Measurements from ENCODE around the gene SMCO3.

The SMCO3 gene

GRCh38 chr12:14814014-14814413 is at the start of gene SMCO3:
SMCO3 (minus strand) TSS chr12:14814182; CDS start chr12:14806680, 7,502 bp downstream.
- no peak for DNase-seq

DNA sequence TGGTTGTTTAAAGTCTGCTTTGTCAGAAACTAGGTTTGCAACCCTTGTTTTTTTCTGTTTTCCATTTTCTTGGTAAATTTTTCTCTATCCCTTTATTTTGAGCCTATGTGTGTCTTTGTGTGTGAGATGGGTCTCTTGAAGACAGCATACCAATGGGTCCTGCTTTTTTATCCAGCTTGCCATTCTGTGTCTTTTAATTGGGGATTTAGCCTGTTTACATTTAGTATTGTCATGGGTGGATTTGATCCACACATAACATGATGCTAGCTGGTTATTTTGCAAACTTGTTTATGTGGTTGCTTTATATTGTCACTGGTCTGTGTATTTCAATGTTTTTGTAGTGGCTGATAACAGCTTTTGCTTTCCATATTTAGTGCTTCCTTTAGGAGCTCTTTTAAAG is 46.5 kb upstream of the SMCO3 start:
- DNase-seq = no peak

DNA sequence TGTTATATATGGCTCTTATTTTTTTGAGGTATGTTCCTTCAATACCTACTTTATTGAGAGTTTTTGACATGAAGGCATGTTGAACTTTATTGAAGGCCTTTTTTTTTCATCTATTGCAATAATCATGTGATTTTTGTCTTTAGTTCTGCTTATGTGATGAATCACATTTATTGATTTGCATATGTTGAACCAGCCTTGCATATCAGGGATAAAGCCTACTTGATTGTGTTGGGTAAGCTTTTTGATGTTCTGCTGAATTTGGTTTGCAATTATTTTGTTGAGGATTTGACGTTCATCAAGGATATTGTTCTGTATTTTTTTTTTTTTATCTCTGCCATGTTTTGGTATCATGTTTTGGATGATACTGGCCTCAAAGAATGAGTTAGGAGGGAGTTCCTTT is 44.5 kb upstream of the SMCO3 start:
- no peak for DNase-seq

- no peak for DNase-seq
Observed at GRCh38 chr12:14854586-14855183, 40.7 kb upstream of the SMCO3 start.

DNA sequence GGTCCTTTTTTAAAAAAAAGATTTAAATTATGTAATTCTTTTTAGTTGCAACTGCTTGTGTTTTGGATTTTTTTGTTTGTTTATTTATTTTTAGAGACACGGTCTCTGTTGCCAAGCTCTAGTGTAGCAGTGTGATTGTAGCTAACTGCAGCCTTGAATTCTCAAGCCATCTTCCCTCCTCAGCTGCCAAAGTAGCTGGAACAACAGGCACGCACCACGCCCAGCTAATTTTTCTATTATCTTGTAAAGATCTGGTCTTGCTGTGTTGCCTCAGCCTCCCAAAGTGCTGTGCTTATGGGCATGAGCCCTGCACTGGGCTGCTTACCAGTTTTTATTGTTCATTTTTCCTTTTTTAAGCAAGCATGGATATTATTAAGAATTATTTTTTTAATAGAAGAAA is 40.0 kb upstream of the SMCO3 start:
- DNase-seq = no peak

DNA sequence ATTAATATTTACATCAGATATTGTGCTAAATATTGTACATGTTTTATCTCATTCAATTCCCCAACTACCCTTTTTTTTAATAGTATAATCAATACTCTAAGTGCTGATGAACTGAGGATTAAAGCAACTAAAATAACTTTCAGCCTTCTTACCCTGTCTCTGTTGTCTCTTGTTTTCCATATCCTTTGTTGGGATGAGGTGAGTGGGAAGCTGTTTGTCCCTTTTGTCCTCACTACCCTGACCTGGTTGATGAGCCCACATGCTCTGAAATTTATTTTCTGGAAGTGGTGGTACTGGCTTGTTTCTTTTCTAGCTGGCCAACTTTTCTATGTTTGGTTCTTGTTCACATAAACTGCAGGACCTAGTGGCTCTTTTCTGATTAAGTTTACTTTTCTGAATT is 38.9 kb upstream of the SMCO3 start:
- DNase-seq = no peak

- no peak for DNase-seq
Observed at GRCh38 chr12:14850929-14851663, 37.1 kb upstream of the SMCO3 start.

GRCh38 chr12:14849661-14850060 is 35.7 kb upstream of the SMCO3 start:
- DNase-seq = no peak

GRCh38 chr12:14846876-14847580 is 33.0 kb upstream of the SMCO3 start:
- DNase-seq = no peak

DNA sequence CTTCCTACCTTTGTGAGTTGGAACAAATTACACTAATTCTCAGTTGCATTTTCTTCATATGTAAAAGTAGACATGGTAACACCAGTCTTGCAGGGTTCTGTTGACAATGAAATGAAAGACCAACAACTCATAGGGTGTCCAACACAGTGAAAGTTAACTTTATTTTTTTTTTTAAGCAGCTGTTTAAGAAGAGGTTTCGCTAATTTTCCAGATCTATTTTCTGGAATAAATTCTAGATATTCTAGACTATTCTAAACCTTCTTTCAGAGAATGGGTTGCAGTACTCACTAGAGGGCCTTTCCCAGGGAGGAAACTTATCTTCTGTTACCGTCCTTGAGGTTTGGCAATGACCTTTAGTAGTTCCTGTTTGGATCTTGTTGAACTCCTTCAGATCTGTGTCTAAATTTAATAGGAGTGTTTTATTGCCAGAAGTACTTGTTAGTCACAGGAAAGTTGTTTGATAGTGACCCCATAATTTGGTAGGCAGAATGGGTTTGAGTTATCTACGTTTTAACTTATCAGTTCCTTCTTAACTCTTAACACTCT is 32.1 kb upstream of the SMCO3 start:
- DNase-seq = peak in 1 of 2 donors; percentile 61

GRCh38 chr12:14845350-14845750 is 31.4 kb upstream of the SMCO3 start:
- peak in 1 of 2 donors; percentile 55 for DNase-seq

GRCh38 chr12:14844401-14844800 is 30.4 kb upstream of the SMCO3 start:
- DNase-seq = no peak

- no peak for DNase-seq
Observed at GRCh38 chr12:14843425-14843887, 29.5 kb upstream of the SMCO3 start, which contains the start of gene ART4. ART4 (minus strand) TSS chr12:14843526; CDS start chr12:14843113, 413 bp downstream.

GRCh38 chr12:14842315-14842714 is 28.3 kb upstream of the SMCO3 start:
- no peak for DNase-seq

- DNase-seq = no peak
Observed at GRCh38 chr12:14841761-14842160, 27.8 kb upstream of the SMCO3 start.

DNA sequence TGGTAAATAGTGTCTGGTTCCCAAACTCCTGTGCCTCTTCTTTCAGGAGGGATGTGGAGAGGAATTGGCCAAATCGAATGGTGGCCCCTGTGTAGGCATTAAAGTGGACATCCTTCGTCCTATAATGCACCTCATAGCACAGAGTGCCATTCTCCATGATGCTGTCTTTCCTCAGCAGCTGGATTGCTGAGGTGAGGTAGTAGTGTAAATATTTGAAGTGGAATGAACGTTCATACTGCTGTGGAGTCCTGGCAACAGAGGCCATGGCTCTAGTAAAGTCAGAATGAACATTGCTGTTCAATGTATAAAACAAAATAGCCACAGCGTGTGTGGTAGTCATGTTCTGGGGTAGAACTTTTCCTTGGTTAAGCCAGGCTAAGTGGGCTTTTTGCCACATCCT is 26.6 kb upstream of the SMCO3 start:
- no peak for DNase-seq

DNA sequence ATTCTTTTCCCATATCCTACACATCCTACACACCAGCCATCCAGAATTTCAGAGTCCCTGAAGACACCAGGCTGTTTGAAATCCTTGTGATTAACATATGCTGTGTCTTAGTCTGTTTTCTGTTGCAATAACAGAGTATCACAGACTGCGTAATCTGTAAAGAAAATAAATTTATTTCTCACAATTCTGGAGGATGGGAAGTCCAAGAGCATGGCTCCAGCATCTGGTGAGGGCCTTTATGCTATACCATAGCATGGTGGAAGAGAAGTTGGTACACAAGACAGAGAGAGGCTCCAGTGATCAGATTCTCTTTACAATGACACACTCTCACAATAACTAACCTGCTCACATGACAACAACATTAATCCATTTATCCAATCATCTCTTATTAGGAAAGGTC is 25.3 kb upstream of the SMCO3 start:
- no peak for DNase-seq

GRCh38 chr12:14836336-14837210 is 22.6 kb upstream of the SMCO3 start:
- no peak for DNase-seq

DNA sequence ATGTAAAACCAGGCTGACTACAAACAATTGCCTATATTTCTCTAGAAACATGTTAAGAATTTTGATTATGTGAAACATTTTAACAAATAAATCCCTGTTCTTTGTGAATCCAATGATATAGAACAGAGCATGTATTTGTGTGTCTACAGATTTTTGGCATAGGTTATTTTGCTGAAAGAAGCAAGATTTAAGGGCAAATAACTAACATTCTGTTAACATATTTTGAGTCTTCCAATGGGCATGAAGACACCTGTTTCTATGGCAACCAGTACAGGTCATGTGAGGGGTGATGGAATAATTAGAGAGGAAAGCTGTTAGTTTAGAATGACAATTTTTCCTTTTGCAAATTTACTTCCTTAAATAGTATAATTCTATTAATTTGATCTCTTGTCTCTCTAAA is 20.5 kb upstream of the SMCO3 start:
- DNase-seq = no peak

GRCh38 chr12:14833952-14834351 is 20.0 kb upstream of the SMCO3 start:
- no peak for DNase-seq

- DNase-seq = no peak
Observed at GRCh38 chr12:14833336-14833735, 19.4 kb upstream of the SMCO3 start.

DNA sequence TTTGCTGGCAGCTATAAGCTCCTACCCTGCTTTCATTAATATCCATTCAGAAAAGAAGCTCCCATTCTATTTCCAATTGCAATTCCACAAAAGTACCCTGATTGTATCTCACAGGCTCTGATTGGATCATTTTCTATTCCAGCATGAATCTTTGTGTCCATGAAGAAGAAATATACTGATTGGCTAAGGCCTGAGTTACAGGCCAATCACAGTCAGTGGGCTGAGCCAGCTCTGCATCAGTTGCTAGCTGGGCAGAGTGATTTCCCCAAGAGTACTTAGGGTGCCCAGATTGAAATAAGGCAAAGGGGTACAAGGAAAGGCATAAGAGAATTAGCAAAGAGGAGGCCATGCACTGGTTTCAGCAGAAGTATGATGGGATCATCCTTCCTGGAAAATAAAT is 14.9 kb upstream of the SMCO3 start:
- DNase-seq = no peak

GRCh38 chr12:14827043-14827442 is 13.1 kb upstream of the SMCO3 start:
- DNase-seq = no peak

All from bone marrow (tissue), 2 donors.